Left cardiac atrium (tissue), 4 donors: ENCODE measurements around the gene KIF6. TPM values are rescaled to one million over a fixed set of nuclear protein-coding genes. Genes with fewer than 3 reads are reported as not detected.
"Not testable (repeated sequence)": the region's sequence is repeated elsewhere in the genome, so short reads cannot be mapped to it uniquely, and the experiment has no call there.

Experiments used
- ATAC-seq, 2 donors: fragments of 200-7000 bp; cut with Tn5 transposase; one replicate each; pipeline ENCODE4 v1.9.1; 2020; ENCODE audit warnings: mild to moderate bottlenecking in 2 of 2, moderate library complexity in 2 of 2
- DNase-seq: peaks from one replicate; pipeline ENCODE4 v3.0.0-alpha.2; 2020
- intact Hi-C, 2 donors: fragments of 100-400 bp; cut with DNase I; formaldehyde crosslinking; loops; one replicate each; pipeline versions ENCODE4 v1.14.1 to v1.15.1; 2022 to 2023
- total RNA-seq, 2 donors: library from RNA; stranded (reverse); fragmentation: NEBNext Ultra II Directional; extraction: Animal tissue kit (Norgen Biotek cat#: 25700); gene quantifications; one replicate each; pipeline ENCODE4 v1.2.1, GENCODE V29; 2021
- donor health status: DM: no; HTN: yes; CAD: no.
- donor health status: DM: no; HTN: yes; CAD: no; lungs with severe emphysema.
- donor health status: DM: yes; HTN: yes; CAD: no.
- donor health status: Dilated cardiomyopathy.

The KIF6 gene
- total RNA-seq, 2 donors from 2014 or later = 0.15 to 0.31 TPM

GRCh38 chr6:39298061-39298460 lies 427.1 kb downstream of the KIF6 start:
- peak in 1 of 2 donors; percentile 36 for ATAC-seq
- intact Hi-C loops = no loop called here
- DNase-seq = no peak

- peak; percentile 77 to 88 for ATAC-seq
- intact Hi-C loops = no loop called here
- peak; percentile 85 for DNase-seq
Measured at GRCh38 chr6:39296745-39297640, 428.2 kb downstream of the KIF6 start.

- DNase-seq (peak; percentile 37), ATAC-seq (peak in 1 of 2 donors; percentile 22)
- intact Hi-C loops = no loop called here
Measured at GRCh38 chr6:39295611-39296011, 429.6 kb downstream of the KIF6 start.

- intact Hi-C loops = no loop called here
- DNase-seq (no peak), ATAC-seq (no peak)
Measured at GRCh38 chr6:39294899-39295298, 430.3 kb downstream of the KIF6 start.

- DNase-seq (no peak), ATAC-seq (no peak)
- intact Hi-C loops = no loop called here
Measured at GRCh38 chr6:39294133-39294532, 431.1 kb downstream of the KIF6 start.

- ATAC-seq (no peak), DNase-seq (no peak)
- intact Hi-C loops = no loop called here
Measured at GRCh38 chr6:39292637-39293036, 432.6 kb downstream of the KIF6 start.

- ATAC-seq = peak in 1 of 2 donors; percentile 19
- intact Hi-C loops = no loop called here
Measured at GRCh38 chr6:39289490-39289889, 435.7 kb downstream of the KIF6 start.

GRCh38 chr6:39287601-39288000 lies 437.6 kb downstream of the KIF6 start:
- DNase-seq (no peak), ATAC-seq (no peak)
- intact Hi-C loops = no loop called here

More at GRCh38 chr6:39289490-39289889, 435.7 kb downstream of the KIF6 start:
- DNase-seq = no peak

GRCh38 chr6:39286596-39286995 lies 438.6 kb downstream of the KIF6 start:
- intact Hi-C loops, ATAC-seq, DNase-seq: not testable (repeated sequence)

- DNase-seq (no peak), ATAC-seq (no peak)
- intact Hi-C loops = no loop called here
Measured at GRCh38 chr6:39282774-39283173, 442.4 kb downstream of the KIF6 start.

- ATAC-seq (no peak), DNase-seq (no peak)
- intact Hi-C loops = no loop called here
Measured at GRCh38 chr6:39281312-39281980, 443.8 kb downstream of the KIF6 start.

GRCh38 chr6:39280247-39280731 lies 444.9 kb downstream of the KIF6 start:
- DNase-seq (peak; percentile 40), ATAC-seq (peak; percentile 59 to 61)
- intact Hi-C loops = no loop called here

Other genes with a start within 250 kb of the KIF6 start
- gene DAAM2, start 67.0 kb upstream of the KIF6 start, total RNA-seq = 10 to 100 TPM; 14.7 to 15.8 TPM
- gene MOCS1, start 209.1 kb upstream of the KIF6 start, total RNA-seq = 10 to 100 TPM; 26.2 to 29.4 TPM